ENCODE results near the gene BLCAP. TPM values are rescaled to one million over a fixed set of nuclear protein-coding genes. Genes with fewer than 3 reads are reported as not detected.
"Not testable (repeated sequence)": the region's sequence is repeated elsewhere in the genome, so short reads cannot be mapped to it uniquely, and the experiment has no call there.

BLCAP gene
- total RNA-seq, 1 experiment from 2014 or later, result 99.9 TPM

- TF ChIP-seq CTCF (conservative IDR thresholded peaks at IDR 0.05) (no peak), EZH2 (IDR thresholded peaks at IDR 0.05; ENCODE audit: low read depth) (no peak)
- Histone ChIP-seq H3K4me1 (replicated peaks; ENCODE audit: insufficient read depth) (peaks cover 31% of the 10 kb centered on the region), H2AFZ (no peak overlapping the region), H3K27ac (no peak overlapping the region), H3K36me3 (ENCODE audit: low read depth) (no peaks in the 10 kb centered on the region), H3K79me2 (ENCODE audit: low read depth) (no peaks in the 10 kb centered on the region), H3K27me3 (ENCODE audit: insufficient read depth, low read depth) (no peaks in the 10 kb centered on the region), H3K9me3 (ENCODE audit: insufficient read depth, low read depth) (no peaks in the 10 kb centered on the region; the same call in 1 of the 2 replicates), H3K9me2 (ENCODE audit: insufficient read depth) (no peaks in the 10 kb centered on the region), H3K4me2 (no peak overlapping the region), H3F3A (ENCODE audit: insufficient read depth, low read depth) (no peaks in the 10 kb centered on the region), H4K20me1 (ENCODE audit: insufficient read depth) (no peaks in the 10 kb centered on the region), H3K4me3 (no peak overlapping the region)
- CTCF ChIA-PET, result no interaction called here
- intact Hi-C loops (cut with micrococcal nuclease; ENCODE audit: unreplicated experiment), result no loop called here
- no TSS peak for BruUV-seq (replicated peaks)
- no peak for DNase-seq
- POLR2A ChIA-PET (ENCODE audit: unreplicated experiment), result no interaction called here
Observed at GRCh38 chr20:37541326-37541725, 13.7 kb upstream of the BLCAP start.

DNA sequence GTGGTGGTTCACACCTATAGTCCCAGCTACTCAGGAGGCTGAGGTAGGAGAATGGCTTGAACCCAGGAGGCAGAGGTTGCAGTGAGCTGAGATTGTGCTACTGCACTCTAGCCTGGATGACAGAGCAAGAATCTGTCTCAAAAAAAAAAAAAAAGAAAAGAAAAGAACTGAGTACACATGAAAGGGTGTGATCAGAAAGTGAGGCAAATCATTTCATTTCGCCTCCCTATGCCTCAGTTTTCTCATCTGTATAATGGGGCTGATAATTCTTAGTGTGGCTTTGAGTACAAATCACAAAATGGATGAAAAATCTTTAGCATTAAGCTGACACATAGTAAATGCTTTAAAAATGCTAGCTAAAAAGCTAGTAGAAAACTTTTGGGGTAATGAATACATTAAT lies 13.2 kb upstream of the BLCAP start:
- H2AFZ ChIP-seq; H4K20me1 ChIP-seq (ENCODE audit: insufficient read depth); H3K79me2 ChIP-seq (ENCODE audit: low read depth); POLR2A ChIA-PET (ENCODE audit: unreplicated experiment); H3K9me2 ChIP-seq (ENCODE audit: insufficient read depth); H3K27me3 ChIP-seq (ENCODE audit: insufficient read depth, low read depth); H3K27ac ChIP-seq; intact Hi-C loops (cut with micrococcal nuclease; ENCODE audit: unreplicated experiment); H3F3A ChIP-seq (ENCODE audit: insufficient read depth, low read depth); DNase-seq; CTCF ChIA-PET; BruUV-seq (replicated peaks); H3K36me3 ChIP-seq (ENCODE audit: low read depth); H3K4me2 ChIP-seq; H3K4me3 ChIP-seq; H3K9me3 ChIP-seq (ENCODE audit: insufficient read depth, low read depth): not testable (repeated sequence)
- H3K4me1 ChIP-seq (replicated peaks; ENCODE audit: insufficient read depth), result peaks cover 29% of the 10 kb centered on the region

DNA sequence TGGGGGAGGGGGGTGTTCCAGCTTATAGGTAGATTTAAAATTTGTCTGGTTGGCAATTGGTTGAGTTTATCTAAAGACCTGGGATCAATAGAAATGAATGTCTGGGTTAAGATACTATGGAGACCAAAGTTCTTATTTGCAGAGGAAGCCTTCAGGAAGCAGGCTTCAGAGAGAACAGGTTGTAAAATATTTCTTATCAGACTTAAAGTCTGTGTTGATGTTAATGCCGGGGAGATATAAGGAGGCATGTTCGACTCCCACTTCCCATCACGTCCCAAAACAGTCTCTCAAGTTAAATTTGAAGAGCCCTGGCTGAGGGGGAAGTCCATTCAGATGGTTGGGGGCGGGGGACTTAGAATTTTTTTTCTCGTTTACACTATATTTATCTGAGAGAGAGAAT lies 12.3 kb upstream of the BLCAP start:
- CTCF ChIA-PET, result no interaction called here
- POLR2A ChIA-PET (ENCODE audit: unreplicated experiment), result no interaction called here
- no peaks in the 10 kb centered on the region for H3F3A ChIP-seq (ENCODE audit: insufficient read depth, low read depth)
- no peaks in the 10 kb centered on the region for H3K27me3 ChIP-seq (ENCODE audit: insufficient read depth, low read depth)
- no peak overlapping the region for H3K27ac ChIP-seq
- intact Hi-C loops (cut with micrococcal nuclease; ENCODE audit: unreplicated experiment), result no loop called here
- TF ChIP-seq CTCF (conservative IDR thresholded peaks at IDR 0.05) (no peak), EZH2 (IDR thresholded peaks at IDR 0.05; ENCODE audit: low read depth) (no peak)
- DNase-seq, result no peak
- H3K4me1 ChIP-seq (replicated peaks; ENCODE audit: insufficient read depth), result peaks cover 22% of the 10 kb centered on the region
- BruUV-seq (replicated peaks), result no TSS peak
- H3K4me3 ChIP-seq, result no peak overlapping the region
- no peak overlapping the region for H2AFZ ChIP-seq
- H4K20me1 ChIP-seq (ENCODE audit: insufficient read depth), result no peaks in the 10 kb centered on the region
- no peaks in the 10 kb centered on the region for H3K9me2 ChIP-seq (ENCODE audit: insufficient read depth)
- no peaks in the 10 kb centered on the region; the same call in 1 of the 2 replicates for H3K9me3 ChIP-seq (ENCODE audit: insufficient read depth, low read depth)
- no peak overlapping the region for H3K4me2 ChIP-seq
- no peaks in the 10 kb centered on the region for H3K36me3 ChIP-seq (ENCODE audit: low read depth)
- H3K79me2 ChIP-seq (ENCODE audit: low read depth), result no peaks in the 10 kb centered on the region

DNA sequence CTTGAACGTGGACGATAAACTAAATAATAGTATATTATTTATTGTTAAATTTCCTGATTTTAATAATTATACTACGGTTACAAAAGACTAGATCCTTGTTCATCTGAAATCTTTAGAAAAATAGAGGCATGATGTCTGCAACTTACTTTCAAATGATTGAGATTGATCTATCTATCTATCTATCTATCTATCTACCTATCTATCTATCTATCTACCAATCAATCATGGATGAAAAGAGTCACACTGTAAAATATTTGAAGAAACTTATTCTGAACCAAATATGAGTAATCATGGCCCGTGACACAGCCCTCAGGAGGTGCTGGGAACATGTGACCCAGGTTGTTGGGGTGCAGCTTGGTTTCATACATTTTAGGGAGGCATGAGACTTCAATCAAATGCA lies 11.7 kb upstream of the BLCAP start:
- Histone ChIP-seq H3F3A (ENCODE audit: insufficient read depth, low read depth) (no peaks in the 10 kb centered on the region), H3K36me3 (ENCODE audit: low read depth) (no peaks in the 10 kb centered on the region), H3K9me2 (ENCODE audit: insufficient read depth) (no peaks in the 10 kb centered on the region), H3K4me3 (no peak overlapping the region), H2AFZ (no peak overlapping the region), H3K27me3 (ENCODE audit: insufficient read depth, low read depth) (no peaks in the 10 kb centered on the region), H3K79me2 (ENCODE audit: low read depth) (no peaks in the 10 kb centered on the region), H4K20me1 (ENCODE audit: insufficient read depth) (no peaks in the 10 kb centered on the region), H3K9me3 (ENCODE audit: insufficient read depth, low read depth) (no peaks in the 10 kb centered on the region), H3K4me2 (no peak overlapping the region), H3K27ac (no peak overlapping the region), H3K4me1 (replicated peaks; ENCODE audit: insufficient read depth) (peaks cover 22% of the 10 kb centered on the region)
- intact Hi-C loops (cut with micrococcal nuclease; ENCODE audit: unreplicated experiment), result no loop called here
- TF ChIP-seq CTCF (conservative IDR thresholded peaks at IDR 0.05) (no peak), EZH2 (IDR thresholded peaks at IDR 0.05; ENCODE audit: low read depth) (no peak)
- DNase-seq, result no peak
- POLR2A ChIA-PET (ENCODE audit: unreplicated experiment), result no interaction called here
- no TSS peak for BruUV-seq (replicated peaks)
- CTCF ChIA-PET, result no interaction called here

Measured in PC-9 (cell line).